SK-N-SH treated with all-trans-retinoic acid at 6 μM for 48 hours (cell line): ENCODE results near the gene TM7SF2.

Source experiments
- ESRRG ChIP-seq: fragments of 250-450 bp; sonication (Bioruptor Pico); IDR thresholded peaks from 2 replicates; pipeline ENCODE4 v1.6.1; 2021; ENCODE audit warnings: mild to moderate bottlenecking
- RARB ChIP-seq: fragments of 250-450 bp; sonication (Bioruptor Pico); IDR thresholded peaks from 2 replicates; pipeline ENCODE4 v1.8.0; 2021; ENCODE audit warnings: mild to moderate bottlenecking, moderate library complexity
- ZNF565 ChIP-seq: fragments of 450-650 bp; formaldehyde crosslinking; conservative IDR thresholded peaks from 2 replicates; pipeline ENCODE4 v1.5.0; 2020; ENCODE audit warnings: low read depth, mild to moderate bottlenecking, moderate library complexity
- ZNF70 ChIP-seq: fragments of 450-650 bp; formaldehyde crosslinking; IDR thresholded peaks from 2 replicates; pipeline ENCODE4 v1.5.0; 2020; ENCODE audit warnings: mild to moderate bottlenecking, moderate library complexity

GRCh38 chr11:65156256-65156655 is 44.6 kb downstream of the TM7SF2 start:
- no peak for TF ChIP-seq ZNF565 (CRISPR knock-in tag)
- no peak for TF ChIP-seq ZNF70 (CRISPR knock-in tag)
- TF ChIP-seq ESRRG (CRISPR knock-in tag): no peak
- no peak for TF ChIP-seq RARB (CRISPR knock-in tag)
